GM21723 (cell line): ENCODE measurements around the gene IFNAR1.

ENCODE experiments used
- ATAC-seq: cut with Tn5 transposase; IDR thresholded peaks from one replicate; pipeline ENCODE4 v1.9.1; 2021; ENCODE audit warnings: mild to moderate bottlenecking, moderate library complexity; ENCODE audit not compliant: unreplicated experiment

The IFNAR1 gene

DNA sequence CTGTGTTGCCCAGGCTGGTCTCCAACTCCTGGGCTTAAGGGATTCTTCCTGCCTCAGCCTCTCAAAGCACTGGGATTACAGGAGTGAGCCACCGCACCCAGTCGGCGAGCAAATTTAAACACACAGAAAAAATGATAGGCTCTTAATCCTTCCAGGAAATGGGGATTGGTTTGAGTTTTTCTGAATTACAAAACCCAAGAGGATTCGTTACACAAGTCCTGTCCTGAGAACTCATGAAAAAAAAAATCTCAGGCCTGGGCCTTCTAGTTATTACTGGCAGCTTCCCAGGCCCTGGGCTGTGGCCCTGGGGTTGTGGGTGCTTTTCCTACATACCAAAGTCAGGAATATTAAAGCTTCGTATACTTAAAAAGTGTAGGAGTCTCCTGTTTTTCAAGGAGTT lies 72.2 kb downstream of the IFNAR1 start:
- ATAC-seq = no peak

DNA sequence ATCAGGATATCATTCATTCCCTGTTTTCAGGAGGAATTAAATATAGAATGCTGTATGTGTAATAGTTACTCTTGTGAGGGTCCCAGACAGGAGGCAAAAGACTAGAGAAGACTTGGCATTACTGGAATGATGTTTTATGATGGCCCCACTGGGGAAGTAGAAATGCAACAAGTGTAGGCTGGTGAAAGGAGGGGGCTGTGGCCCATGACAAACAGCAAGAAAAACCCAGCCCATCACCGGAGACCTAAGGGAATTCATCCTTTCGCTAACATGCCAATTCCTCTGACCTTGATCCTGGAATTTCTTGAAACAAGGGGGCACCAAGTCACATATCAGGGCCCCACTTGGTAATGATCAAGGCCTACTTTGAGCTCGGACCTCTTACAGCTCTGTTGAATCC lies 72.9 kb downstream of the IFNAR1 start:
- ATAC-seq = no peak

DNA sequence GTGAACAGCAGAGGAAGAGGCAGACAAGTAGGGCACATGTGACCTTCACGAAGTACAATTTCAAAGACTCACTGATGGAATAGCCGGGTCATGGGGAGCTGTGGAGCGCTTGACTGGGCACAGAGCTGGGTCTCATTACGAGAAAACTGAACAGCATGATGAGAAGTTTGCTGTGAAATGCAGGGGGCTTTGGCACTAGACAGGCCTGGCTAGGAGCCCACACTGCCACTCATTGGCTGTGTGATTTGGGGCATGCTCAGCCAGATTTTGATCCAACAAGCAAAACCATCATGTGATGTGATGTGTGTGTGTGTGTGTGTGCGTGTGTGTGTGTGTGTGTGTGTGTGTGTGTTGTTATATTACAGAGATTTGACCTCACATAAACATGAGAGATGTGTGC lies 73.6 kb downstream of the IFNAR1 start:
- ATAC-seq = no peak

DNA sequence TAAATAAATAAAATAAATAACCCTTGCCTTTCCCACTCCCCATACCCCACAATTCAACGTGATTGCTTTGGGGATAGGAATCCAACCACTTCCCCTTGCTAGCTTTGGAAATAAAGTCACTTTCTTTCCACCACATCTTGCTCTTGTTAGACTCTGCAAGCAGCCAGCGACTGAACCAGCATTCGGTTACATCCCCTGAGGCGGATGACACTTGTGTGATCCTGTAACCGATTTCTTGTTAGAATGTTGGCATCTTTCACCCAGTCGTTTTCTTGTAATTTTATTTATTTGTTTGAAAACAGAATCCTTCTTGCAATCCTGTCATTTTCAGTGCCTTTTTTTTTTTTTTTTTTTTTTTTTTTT lies 76.8 kb downstream of the IFNAR1 start:
- no peak for ATAC-seq

DNA sequence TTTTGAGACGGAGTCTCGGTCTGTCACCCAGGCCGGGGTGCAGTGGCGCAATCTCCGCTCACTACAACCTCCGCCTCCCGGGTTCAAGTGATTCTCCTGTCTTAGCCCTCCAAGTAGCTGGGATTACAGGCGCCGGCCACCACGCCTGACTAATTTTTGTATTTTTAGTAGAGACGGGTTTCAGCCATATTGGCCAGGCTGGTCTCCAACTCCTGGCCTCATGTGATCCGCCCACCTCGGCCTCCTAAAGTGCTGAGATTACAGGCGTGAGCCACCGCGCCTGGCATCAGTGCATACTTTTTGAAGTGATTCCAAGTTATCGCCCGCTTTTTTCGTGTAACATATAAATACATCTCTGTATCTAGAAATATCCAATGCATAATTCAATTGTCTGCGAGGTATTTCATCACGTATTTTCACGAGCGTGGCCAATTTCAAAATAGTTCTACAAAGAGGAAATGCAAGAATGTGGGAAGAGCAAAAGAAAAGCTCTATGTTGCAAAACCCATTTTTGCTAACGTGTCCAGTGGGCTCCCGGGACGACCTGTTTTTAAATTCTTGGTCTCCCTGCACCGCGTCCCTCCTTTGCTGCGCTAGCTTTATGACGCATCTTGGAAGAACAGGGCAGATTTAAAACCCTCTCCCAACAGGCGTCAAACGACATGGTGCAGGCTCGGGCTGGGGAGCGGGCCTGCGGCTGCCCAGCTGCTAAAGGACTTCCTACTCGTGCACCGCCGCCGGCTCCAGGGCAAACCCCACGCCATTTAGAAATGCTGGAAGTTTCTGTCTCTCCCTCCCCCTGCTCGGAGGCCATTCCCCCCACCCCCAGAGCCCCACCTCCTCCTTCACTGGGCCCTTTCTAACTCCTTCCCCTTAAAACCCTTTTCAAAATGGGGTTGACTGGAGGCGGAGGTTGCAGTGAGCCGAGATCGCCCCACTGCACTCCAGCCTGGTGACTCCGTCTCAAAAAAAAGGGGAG lies 77.5 kb downstream of the IFNAR1 start:
- ATAC-seq = no peak

DNA sequence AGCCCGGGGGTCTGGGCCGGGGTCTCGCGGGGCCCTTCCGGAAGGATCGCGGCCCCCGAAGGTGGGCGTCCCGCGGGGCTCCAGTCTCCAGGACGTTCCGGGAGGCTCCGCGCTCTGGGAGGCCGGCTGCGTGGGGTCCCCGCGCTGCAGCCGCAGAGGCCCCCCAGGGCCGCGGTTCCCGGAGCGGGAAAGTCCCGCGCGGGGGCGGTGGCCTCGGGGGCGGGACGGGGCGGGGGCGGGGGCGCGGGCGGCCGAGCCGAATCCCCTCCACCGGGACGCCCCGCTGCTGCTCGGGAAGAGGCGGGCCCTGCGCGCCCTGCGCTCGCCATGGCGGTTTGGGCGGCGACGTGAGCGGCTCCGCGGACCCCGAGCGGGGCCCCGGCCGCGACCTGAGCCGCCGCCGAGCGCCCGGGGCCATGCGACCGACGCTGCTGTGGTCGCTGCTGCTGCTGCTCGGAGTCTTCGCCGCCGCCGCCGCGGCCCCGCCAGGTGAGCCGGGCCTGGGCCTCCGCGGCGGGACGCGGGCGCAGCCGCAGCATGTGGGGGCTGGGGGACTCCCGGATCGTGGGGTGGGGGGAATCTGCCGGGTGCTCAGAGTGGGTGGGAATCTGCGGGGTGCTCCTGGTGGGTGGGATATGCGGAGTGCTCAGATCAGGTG lies 78.5 kb downstream of the IFNAR1 start, which contains the start of gene IFNGR2:
IFNGR2 (plus strand) TSS at position 286 of the 658 bp plus-strand sequence; CDS start at position 417, 131 bp downstream.
- peak; percentile 45 for ATAC-seq

DNA sequence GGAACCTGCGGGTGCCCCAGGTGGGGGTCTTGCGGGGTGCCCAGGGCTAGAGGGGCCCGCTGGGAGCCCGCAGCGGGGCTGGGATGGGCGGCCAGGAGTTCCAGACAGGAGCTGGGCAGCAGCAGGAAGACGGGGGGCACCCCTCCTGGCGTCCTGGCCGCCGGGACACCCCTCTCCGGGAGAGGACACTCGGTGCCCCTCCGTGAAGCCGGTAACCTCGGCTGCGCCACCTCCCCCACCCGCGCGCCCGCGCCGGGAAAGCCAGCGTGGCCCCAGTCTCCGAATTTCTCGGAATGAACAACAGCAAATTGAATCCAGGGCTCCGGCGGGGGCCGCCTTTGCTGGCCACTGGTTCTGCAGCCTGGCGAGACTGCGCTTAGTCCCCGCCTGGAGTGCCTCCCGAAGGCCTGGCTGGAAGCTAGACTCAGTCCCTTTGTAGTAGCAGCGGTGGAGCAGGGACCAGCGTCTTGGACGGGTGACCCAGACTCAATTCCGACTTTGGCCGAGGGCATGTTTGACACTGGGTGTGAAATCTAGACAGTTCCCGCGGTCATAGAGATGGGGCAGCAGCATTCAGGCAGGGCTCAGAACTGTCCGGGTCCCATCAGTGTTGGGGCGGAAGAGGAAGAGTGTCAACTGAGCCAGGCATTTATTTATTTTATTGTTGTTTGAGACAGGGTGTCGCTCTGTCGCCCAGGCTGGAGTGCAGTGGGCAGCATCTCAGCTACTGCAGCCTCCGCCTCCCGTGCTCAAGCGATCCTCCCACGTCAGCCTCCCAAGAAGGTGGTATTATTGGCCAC lies 79.2 kb downstream of the IFNAR1 start:
- ATAC-seq = peak; percentile 35

DNA sequence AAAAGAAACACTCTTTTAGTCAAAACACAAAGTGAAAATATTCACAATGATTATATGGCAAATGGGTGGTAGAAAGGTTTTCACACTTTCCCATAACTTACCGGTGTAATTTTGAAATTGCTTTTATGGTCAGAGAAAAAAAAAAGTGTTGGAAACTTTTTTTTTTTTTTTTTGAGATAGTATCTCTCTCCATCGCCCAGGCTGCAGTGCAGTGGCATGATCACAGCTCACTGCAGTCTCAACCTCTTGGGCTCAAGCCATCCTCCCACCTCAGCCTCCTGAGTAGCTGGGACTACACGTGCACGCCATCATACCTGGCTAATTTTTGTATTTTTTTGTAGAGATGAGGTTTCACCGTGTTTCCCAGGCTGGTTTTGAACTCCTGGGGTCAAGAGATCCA lies 81.7 kb downstream of the IFNAR1 start:
- no peak for ATAC-seq
